Body of pancreas (tissue), 4 donors: ENCODE data around the gene MAPK8IP3. TPM values are rescaled to one million over a fixed set of nuclear protein-coding genes. Genes with fewer than 3 reads are reported as not detected.
A peak's percentile ranks its signal among the peaks of the same experiment; 100 is the strongest.

ENCODE experiments used
- ATAC-seq: fragments of 150-250 bp; one replicate; pipeline ENCODE4 v1.9.1; 2016
- DNase-seq, 4 donors: peaks; one replicate each; pipeline ENCODE4 v3.0.0-alpha.2; 2019
- H3K27ac ChIP-seq, 4 donors: fragments of 200-600 bp; sonication (generic); 1 replicate in 3 of 4; 2 replicates in 1 of 4; pipeline versions ENCODE4 v1.5.1 to v1.6.1; 2016 to 2019; ENCODE audit warnings: mild to moderate bottlenecking in 1 of 4, mixed read lengths in 1 of 4, moderate library complexity in 1 of 4
- H3K27me3 ChIP-seq, 2 donors: fragments of 200-600 bp; sonication (generic); one replicate each; pipeline ENCODE4 v1.6.0; 2016; ENCODE audit warnings: mild to moderate bottlenecking in 1 of 2
- H3K36me3 ChIP-seq, 2 donors: fragments of 200-600 bp; sonication (generic); replicated peaks in 1 of 2; 2 replicates each; pipeline ENCODE4 v1.5.1; 2016; ENCODE audit warnings: low read depth in 2 of 2; ENCODE audit not compliant: insufficient read depth in 1 of 2
- H3K4me1 ChIP-seq: fragments of 200-600 bp; sonication (generic); one replicate; pipeline ENCODE4 v1.6.0; 2016
- H3K4me3 ChIP-seq, 2 donors: fragments of 200-600 bp; sonication (generic); 1 replicate in 1 of 2; 2 replicates in 1 of 2; pipeline ENCODE4 v1.5.1; 2016 to 2019
- H3K9me3 ChIP-seq, 3 donors: fragments of 200-600 bp; sonication (generic); 1 replicate in 2 of 3; 2 replicates in 1 of 3; pipeline ENCODE4 v1.5.1; 2016
- POLR2A ChIP-seq, 3 donors: fragments of 450-650 bp; IDR thresholded peaks; one replicate each; pipeline ENCODE4 v1.6.1; 2016; ENCODE audit warnings: antibody characterized with exemption in 3 of 3, mild to moderate bottlenecking in 2 of 3
- WGBS, 2 donors: methylation state at CpG; one replicate each; pipeline ENCODE4 v1.1.5; 2017; 5-methylcytosine and 5-hydroxymethylcytosine counted together
- intact Hi-C: fragments of 100-400 bp; cut with DNase I; formaldehyde crosslinking; loops from one replicate; pipeline ENCODE4 v1.15.1; 2023
- total RNA-seq, 2 donors: library from RNA; depleted of rRNA; stranded (reverse); fragments of >200 nt; gene quantifications; one replicate each; pipeline ENCODE4 v1.1.0, GENCODE V29; 2016
- TF ChIP-seq, protein P1 (sequence below), 7 experiments: fragments of 450-650 bp in 4 of 7; fragments of 200-600 bp in 3 of 7; sonication (generic) in 3 of 7; IDR thresholded peaks; one replicate each; pipeline ENCODE4 v1.5.1; 2016 to 2019; ENCODE audit warnings: antibody characterized with exemption in 7 of 7

Gene MAPK8IP3
- total RNA-seq, 2 donors from 2014 or later = 79.9 to 103 TPM

DNA sequence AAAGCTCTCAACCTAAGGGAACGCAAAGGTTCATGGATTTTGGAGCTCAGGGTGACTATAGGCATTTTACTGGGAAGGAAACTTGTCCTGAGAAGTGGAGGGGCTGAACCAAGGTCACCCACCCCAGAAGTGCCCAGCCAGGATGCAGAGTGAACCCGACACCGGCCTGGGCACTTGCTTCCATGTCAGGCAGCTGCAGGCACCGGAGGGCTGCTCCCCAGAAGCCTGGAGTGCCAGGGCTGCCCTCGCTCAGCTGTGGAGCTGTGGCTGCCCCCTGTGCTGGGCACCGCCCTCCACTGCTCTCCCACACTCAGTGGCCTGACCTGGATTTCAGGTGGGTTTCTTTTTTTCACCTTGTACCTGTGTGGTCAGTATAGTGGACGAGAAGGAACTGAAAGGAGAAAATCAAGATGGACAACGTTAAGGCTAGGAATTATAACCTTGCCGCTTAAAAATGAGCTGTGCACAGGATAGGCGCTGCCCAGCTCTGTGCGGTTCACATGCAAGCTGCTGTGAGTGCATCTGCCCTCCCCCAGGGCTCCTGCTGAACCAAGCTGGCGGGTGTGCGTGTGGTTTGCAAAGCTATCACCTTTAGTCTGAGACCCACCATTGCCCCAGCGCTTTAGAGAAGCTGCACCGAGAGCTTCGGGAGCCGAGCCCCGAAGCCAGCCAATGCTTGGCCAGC, 2.2 kb downstream of the MAPK8IP3 start:
- peaks cover 30% of the 10 kb centered on the region for H3K4me1 ChIP-seq
- H3K9me3 ChIP-seq = no peaks in the 10 kb centered on the region
- H3K27ac ChIP-seq = peak overlapping the region in 3 of 4 donors; percentile 71 to 92 (median 89)
- intact Hi-C loops = no loop called here
- ATAC-seq = no peak
- H3K36me3 ChIP-seq = no peaks in the 10 kb centered on the region
- no peak for TF ChIP-seq POLR2A (IDR thresholded peaks at IDR 0.05)
- TF ChIP-seq, protein P1, sequence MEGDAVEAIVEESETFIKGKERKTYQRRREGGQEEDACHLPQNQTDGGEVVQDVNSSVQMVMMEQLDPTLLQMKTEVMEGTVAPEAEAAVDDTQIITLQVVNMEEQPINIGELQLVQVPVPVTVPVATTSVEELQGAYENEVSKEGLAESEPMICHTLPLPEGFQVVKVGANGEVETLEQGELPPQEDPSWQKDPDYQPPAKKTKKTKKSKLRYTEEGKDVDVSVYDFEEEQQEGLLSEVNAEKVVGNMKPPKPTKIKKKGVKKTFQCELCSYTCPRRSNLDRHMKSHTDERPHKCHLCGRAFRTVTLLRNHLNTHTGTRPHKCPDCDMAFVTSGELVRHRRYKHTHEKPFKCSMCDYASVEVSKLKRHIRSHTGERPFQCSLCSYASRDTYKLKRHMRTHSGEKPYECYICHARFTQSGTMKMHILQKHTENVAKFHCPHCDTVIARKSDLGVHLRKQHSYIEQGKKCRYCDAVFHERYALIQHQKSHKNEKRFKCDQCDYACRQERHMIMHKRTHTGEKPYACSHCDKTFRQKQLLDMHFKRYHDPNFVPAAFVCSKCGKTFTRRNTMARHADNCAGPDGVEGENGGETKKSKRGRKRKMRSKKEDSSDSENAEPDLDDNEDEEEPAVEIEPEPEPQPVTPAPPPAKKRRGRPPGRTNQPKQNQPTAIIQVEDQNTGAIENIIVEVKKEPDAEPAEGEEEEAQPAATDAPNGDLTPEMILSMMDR (IDR thresholded peaks at IDR 0.05) = no peak
- WGBS, 2 donors = 77 to 84% methylated on average over 14 to 18 of the region's 18 CpGs
- H3K27me3 ChIP-seq = no peaks in the 10 kb centered on the region
- no peak overlapping the region for H3K4me3 ChIP-seq
- DNase-seq = no peak

DNA sequence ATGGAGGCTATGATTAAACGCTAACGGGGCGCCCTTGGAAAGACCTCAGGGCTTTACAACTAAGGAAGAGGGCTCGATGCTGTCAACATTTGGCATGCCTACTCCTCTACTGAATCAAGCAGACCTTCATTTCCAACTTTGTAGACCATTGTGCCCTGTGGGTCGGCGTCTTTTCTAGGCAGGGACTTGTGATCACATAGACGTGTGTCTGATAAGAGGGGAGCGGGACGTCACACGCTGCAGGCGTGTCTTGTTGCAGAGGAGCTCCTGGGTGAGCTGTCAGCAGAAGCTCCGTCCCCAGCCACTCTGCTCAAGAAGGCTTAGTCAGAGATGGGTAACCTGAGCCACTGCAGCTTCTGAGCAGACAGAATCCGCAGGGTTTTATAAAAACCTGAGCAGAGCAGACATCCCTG, 2.8 kb downstream of the MAPK8IP3 start:
- intact Hi-C loops = no loop called here
- H3K27ac ChIP-seq = peak overlapping the region in 1 of 4 donors; percentile 89
- H3K36me3 ChIP-seq = no peaks in the 10 kb centered on the region
- TF ChIP-seq POLR2A (IDR thresholded peaks at IDR 0.05) = no peak
- TF ChIP-seq, protein P1 (IDR thresholded peaks at IDR 0.05) = no peak
- ATAC-seq = no peak
- no peaks in the 10 kb centered on the region for H3K9me3 ChIP-seq
- peaks cover 30% of the 10 kb centered on the region for H3K4me1 ChIP-seq
- no peak for DNase-seq
- no peak overlapping the region for H3K4me3 ChIP-seq
- 73 to 81% methylated on average over 5 to 13 of the region's 13 CpGs for WGBS, 2 donors
- no peaks in the 10 kb centered on the region for H3K27me3 ChIP-seq

GRCh38 chr16:1709356-1709755, 3.4 kb downstream of the MAPK8IP3 start:
- no peak for DNase-seq
- Histone ChIP-seq H3K36me3 (no peaks in the 10 kb centered on the region), H3K4me3 (no peak overlapping the region), H3K9me3 (no peaks in the 10 kb centered on the region), H3K27ac (no peak overlapping the region), H3K27me3 (no peaks in the 10 kb centered on the region), H3K4me1 (peaks cover 30% of the 10 kb centered on the region)
- TF ChIP-seq POLR2A (IDR thresholded peaks at IDR 0.05) = no peak
- TF ChIP-seq, protein P1 (IDR thresholded peaks at IDR 0.05) = no peak
- intact Hi-C loops = no loop called here
- no peak for ATAC-seq
- WGBS, 2 donors = 82 to 85% methylated on average over 12 to 15 of the region's 15 CpGs

DNA sequence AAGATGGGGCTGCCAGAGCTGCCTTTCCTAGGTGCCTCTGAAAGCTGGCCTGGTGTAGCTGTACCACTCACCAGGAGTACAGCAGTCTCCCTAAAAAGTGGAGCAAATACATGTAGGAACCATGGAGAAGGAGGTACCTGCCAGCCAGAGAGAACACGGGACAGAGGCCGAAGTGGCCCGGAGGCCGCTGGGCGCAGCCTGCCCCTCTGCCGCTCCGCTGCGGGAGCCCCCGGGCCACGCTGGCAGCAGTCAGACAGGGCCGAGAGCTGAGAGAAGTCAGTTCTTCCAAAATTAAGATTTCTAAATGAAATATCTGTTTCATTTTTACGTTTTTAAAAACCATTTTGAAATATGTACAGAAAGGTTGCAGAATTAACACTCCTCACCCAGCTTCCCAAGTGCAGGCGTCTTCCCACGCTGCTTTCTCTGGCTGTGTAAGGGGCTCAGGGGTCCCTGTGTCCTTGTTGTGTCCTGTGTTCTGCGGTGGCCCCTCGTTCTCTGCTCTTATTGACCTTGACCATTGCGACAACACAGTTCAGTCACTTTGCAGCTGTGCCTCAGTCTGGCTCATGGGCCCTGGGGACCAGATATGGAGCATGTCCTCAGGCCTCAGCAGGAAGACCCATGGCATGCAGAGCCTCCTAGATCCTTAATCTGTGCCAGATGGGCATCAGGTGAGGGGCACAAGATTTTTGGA, 5.0 kb downstream of the MAPK8IP3 start:
- peaks cover 30% of the 10 kb centered on the region for H3K4me1 ChIP-seq
- intact Hi-C loops = no loop called here
- ATAC-seq = no peak
- no peaks in the 10 kb centered on the region for H3K27me3 ChIP-seq
- H3K27ac ChIP-seq = no peak overlapping the region
- DNase-seq = no peak
- TF ChIP-seq POLR2A (IDR thresholded peaks at IDR 0.05) = no peak
- TF ChIP-seq, protein P1 (IDR thresholded peaks at IDR 0.05) = no peak
- WGBS, 2 donors = 80 to 83% methylated on average over 17 of the region's 17 CpGs
- H3K9me3 ChIP-seq = no peaks in the 10 kb centered on the region
- H3K36me3 ChIP-seq = no peaks in the 10 kb centered on the region
- no peak overlapping the region for H3K4me3 ChIP-seq
